Measurements from ENCODE around the gene GPS1.

- TF ChIP-seq CTCF (IDR thresholded peaks at IDR 0.05): no peak
- TF ChIP-seq POLR2A (IDR thresholded peaks at IDR 0.05): no peak
- TF ChIP-seq POLR2AphosphoS5 (IDR thresholded peaks at IDR 0.05; ENCODE audit: insufficient read depth in 1 of 2, low read depth in 1 of 2): no peak
Measured at GRCh38 chr17:82037889-82038195, 13.9 kb upstream of the GPS1 start.

Data from vagina (tissue), 2 donors.